Gastrocnemius medialis (tissue), 4 donors: Measurements from ENCODE around the gene AMBP. TPM values are rescaled to one million over a fixed set of nuclear protein-coding genes. Genes with fewer than 3 reads are reported as not detected.

Experiments used
- ATAC-seq, 2 donors: fragments of 150-250 bp; one replicate each; pipeline ENCODE4 v1.9.1; 2016
- DNase-seq, 2 donors: peaks; one replicate each; pipeline ENCODE4 v3.0.0-alpha.2; 2019
- H3K27ac ChIP-seq, 4 donors: fragments of 200-600 bp; sonication (generic); 1 replicate in 1 of 4; 2 replicates in 3 of 4; pipeline ENCODE4 v1.5.1; 2016 to 2018; ENCODE audit warnings: mild to moderate bottlenecking in 2 of 4, moderate library complexity in 1 of 4
- H3K27me3 ChIP-seq, 3 donors: fragments of 200-600 bp; sonication (generic) in 2 of 3; 1 replicate in 1 of 3; 2 replicates in 2 of 3; pipeline versions ENCODE4 v1.5.1 to v1.6.0; 2016 to 2019; ENCODE audit warnings: mild to moderate bottlenecking in 1 of 3, moderate library complexity in 1 of 3
- H3K36me3 ChIP-seq, 2 donors: fragments of 200-600 bp; sonication (generic) in 1 of 2; one replicate each; pipeline ENCODE4 v1.5.1; 2017 to 2018
- H3K4me1 ChIP-seq, 2 donors: fragments of 200-600 bp; sonication (generic) in 1 of 2; one replicate each; pipeline ENCODE4 v1.5.1; 2016 to 2017; ENCODE audit warnings: mild to moderate bottlenecking in 2 of 2
- H3K4me3 ChIP-seq, 4 donors: fragments of 200-600 bp; sonication (generic) in 3 of 4; 1 replicate in 1 of 4; 2 replicates in 3 of 4; pipeline ENCODE4 v1.5.1; 2016 to 2019; ENCODE audit warnings: mild to moderate bottlenecking in 2 of 4
- H3K9me3 ChIP-seq, 3 donors: fragments of 200-600 bp; sonication (generic) in 2 of 3; 1 replicate in 1 of 3; 2 replicates in 2 of 3; pipeline ENCODE4 v1.5.1; 2016 to 2019
- POLR2A ChIP-seq, 2 donors: fragments of 450-650 bp; IDR thresholded peaks; one replicate each; pipeline ENCODE4 v1.6.1; 2017; ENCODE audit warnings: antibody characterized with exemption in 2 of 2, mild to moderate bottlenecking in 2 of 2, moderate library complexity in 2 of 2
- in situ Hi-C, 4 donors: fragments of 200-750 bp; cut with MboI; loops; one replicate each; pipeline versions ENCODE4 v1.15.0 to v1.8.0; 2017; ENCODE audit warnings: low sequenced_read_pairs in 4 of 4
- intact Hi-C: fragments of 100-400 bp; cut with DNase I; formaldehyde crosslinking; loops from one replicate; pipeline ENCODE4 v1.15.1; 2023; ENCODE audit warnings: low total_unique reads
- total RNA-seq, 4 donors: library from RNA; depleted of rRNA; stranded (reverse); fragments of >200 nt; gene quantifications; one replicate each; pipeline versions ENCODE4 v1.1.0 to v1.2.3, GENCODE V29; 2016
- TF ChIP-seq, protein P1 (sequence below), 5 experiments: fragments of 450-650 bp in 3 of 5; fragments of 200-600 bp in 2 of 5; sonication (generic) in 2 of 5; IDR thresholded peaks in 4 of 5; conservative IDR thresholded peaks in 1 of 5; 1 replicate in 4 of 5; 2 replicates in 1 of 5; pipeline ENCODE4 v1.5.1; 2016 to 2019; ENCODE audit warnings: antibody characterized with exemption in 5 of 5, mild to moderate bottlenecking in 3 of 5, moderate library complexity in 3 of 5

The AMBP gene
- total RNA-seq, 4 donors from 2014 or later = 3.2 to 7.2 TPM; not detected in 2

DNA sequence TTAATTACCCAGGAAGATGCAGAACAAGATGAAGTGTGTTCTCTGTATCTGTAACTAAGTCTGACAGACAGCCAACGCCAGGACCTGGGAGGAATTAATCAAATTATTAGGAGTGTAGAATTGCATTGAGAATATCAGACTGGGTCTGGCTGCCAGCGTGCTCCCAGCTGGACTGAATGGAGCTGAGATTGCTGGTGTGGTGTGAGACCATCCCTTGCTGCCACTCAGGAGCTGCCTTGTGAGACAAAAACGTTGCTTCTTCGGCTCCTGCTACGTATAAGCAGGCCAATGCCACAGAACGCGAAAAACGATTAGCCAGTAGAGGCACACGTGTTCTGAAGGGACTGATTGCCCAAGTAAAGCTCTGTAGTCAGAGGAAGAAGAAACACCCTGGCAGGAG, 66.8 kb downstream of the AMBP start:
- H3K4me3 ChIP-seq = no peak overlapping the region
- TF ChIP-seq POLR2A (IDR thresholded peaks at IDR 0.05) = no peak
- TF ChIP-seq, protein P1, sequence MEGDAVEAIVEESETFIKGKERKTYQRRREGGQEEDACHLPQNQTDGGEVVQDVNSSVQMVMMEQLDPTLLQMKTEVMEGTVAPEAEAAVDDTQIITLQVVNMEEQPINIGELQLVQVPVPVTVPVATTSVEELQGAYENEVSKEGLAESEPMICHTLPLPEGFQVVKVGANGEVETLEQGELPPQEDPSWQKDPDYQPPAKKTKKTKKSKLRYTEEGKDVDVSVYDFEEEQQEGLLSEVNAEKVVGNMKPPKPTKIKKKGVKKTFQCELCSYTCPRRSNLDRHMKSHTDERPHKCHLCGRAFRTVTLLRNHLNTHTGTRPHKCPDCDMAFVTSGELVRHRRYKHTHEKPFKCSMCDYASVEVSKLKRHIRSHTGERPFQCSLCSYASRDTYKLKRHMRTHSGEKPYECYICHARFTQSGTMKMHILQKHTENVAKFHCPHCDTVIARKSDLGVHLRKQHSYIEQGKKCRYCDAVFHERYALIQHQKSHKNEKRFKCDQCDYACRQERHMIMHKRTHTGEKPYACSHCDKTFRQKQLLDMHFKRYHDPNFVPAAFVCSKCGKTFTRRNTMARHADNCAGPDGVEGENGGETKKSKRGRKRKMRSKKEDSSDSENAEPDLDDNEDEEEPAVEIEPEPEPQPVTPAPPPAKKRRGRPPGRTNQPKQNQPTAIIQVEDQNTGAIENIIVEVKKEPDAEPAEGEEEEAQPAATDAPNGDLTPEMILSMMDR (IDR thresholded peaks at IDR 0.05 in 4 of 5, conservative IDR thresholded peaks at IDR 0.05 in 1 of 5) = no peak
- H3K27ac ChIP-seq = no peak overlapping the region
- DNase-seq (peak in 1 of 2 donors; percentile 1), ATAC-seq (no peak)
- intact Hi-C loops = no loop called here
- H3K27me3 ChIP-seq = no peaks in the 10 kb centered on the region
- H3K36me3 ChIP-seq = no peaks in the 10 kb centered on the region
- H3K4me1 ChIP-seq = no peaks in the 10 kb centered on the region
- H3K9me3 ChIP-seq = no peaks in the 10 kb centered on the region
- in situ Hi-C loops = no loop called here

Other genes with a start within 250 kb of the AMBP start
- gene ZNF618, start 202.0 kb downstream of the AMBP start, total RNA-seq = 1 to 10 TPM in 2 of 4 donors, under 1 TPM in 2; 0.26 to 1.2 (median 1.0) TPM
- not detected for gene KIF12, start 21.0 kb upstream of the AMBP start, total RNA-seq
- gene COL27A1, start 77.2 kb upstream of the AMBP start, total RNA-seq = 1 to 10 TPM in 2 of 4 donors, under 1 TPM in 2; 0.42 to 1.4 (median 0.95) TPM
- gene ORM1, start 244.8 kb upstream of the AMBP start, total RNA-seq = 10 to 100 TPM in 2 of 4 donors, not detected in 2; 33.5 to 92.8 TPM